Lung microvascular endothelial cell (primary cell): ENCODE data around the gene NTSR1. TPM values are rescaled to one million over a fixed set of nuclear protein-coding genes. Genes with fewer than 3 reads are reported as not detected.
A peak's percentile ranks its signal among the peaks of the same experiment; 100 is the strongest.

ENCODE experiments used
- DNase-seq, 2 donors: peaks; one replicate each; pipeline versions ENCODE4 v3.0.0 to v3.0.0-alpha.2; 2010; ENCODE audit warnings: low read depth in 2 of 2
- total RNA-seq: library from RNA; depleted of rRNA; stranded (reverse); fragments of >200 nt; gene quantifications from 2 replicates; pipeline ENCODE4 v1.2.1, GENCODE V29; 2014

The NTSR1 gene
- total RNA-seq, 1 donor from 2014 or later, result under 0.01 TPM

DNA sequence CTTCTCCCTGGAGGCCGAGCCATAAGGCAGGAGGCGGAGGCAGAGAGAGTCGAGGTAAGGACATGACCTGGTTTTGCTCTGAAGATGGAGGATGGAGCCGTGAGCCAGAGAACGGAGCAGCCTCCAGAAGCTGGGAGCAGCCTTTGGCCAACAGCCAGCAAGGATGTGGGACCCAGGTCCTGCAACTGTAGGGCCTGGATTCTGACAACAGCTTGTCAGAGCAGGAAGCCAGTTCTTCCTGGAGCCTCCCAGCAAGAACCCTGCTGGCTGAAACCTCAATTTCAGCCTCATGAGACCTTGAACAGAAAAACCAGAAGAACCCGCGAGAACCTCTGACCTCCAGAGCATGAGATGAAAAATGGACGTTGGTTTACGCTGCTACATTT is 74.2 kb downstream of the NTSR1 start:
- peak in 1 of 2 donors; percentile 61 for DNase-seq

DNA sequence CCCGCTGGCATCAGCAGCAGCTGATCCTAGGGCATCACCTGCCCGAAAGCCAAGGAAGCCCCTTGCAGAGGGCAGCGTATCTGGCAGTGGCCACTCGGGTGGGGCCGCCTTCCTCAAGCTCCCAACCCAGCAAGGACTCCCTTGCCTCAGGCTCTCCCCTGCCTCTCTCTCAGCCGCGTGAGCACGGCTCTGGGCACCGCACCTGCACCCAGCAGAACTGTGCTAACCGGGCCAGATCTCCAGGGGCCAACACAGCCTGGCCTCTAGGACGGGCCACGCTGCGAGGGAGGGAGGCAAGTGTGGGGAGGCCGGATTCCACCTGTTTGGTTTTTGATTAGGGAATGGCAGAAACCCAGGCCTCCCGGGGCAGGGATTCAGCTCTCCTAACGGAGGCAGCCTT is 75.9 kb downstream of the NTSR1 start:
- no peak for DNase-seq

DNA sequence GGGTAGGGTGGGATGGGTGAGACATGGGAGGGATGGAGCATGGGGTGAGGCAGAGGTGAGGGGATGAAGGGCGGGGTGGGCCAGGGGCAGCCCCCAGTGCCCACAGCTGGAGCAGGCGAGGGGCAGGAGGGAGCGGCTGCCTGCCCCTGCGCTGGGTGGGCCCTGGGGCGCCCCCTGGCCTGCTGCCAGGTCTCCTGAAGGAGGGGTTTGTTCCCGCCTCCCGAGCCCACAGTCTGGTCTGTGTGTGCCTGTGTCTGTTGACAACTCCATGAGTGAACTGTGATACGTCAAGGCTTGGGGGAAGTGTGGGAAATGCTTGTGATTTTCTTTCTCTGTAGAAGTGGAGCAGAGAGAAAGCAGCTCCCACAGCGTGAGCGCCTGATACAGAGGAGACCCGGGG is 76.8 kb downstream of the NTSR1 start:
- no peak for DNase-seq

DNA sequence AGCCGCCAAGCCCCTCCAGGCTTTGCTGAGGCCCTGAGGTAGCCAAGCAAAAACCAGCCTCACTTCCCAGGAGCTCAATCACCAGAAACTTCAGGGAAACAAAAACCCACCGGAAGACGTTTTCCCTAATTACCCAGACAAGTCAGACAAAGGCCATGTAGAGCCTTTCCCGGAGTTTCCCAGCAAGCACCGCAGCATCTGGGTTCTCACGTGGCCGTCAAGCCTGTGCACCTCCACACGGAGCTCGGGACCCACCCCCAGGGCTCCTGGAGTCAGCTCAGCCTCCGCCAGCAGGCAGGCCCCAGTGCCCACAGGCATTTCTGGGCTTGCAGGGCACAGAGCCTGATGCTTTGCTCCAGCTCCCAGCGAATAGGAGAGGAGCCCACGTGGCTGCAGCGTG is 77.5 kb downstream of the NTSR1 start:
- DNase-seq, result no peak

DNA sequence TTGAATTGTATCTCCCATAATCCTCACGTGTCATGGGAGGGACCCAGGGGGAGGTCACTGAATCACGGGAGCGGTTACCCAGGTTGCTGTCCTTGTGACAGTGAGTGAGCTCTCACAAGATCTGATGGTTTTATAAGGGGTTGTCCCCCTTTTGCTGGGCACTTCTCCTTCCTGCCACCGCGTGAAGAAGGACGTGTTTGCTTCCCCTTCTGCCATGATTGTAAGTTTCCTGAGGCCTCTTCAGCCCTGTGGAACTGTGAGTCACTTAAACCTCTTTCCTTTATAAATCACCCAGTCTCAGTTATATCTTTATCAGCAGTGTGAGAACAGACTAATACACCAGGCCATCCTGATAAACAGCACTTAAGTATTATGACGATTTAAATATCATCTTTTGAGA is 78.7 kb downstream of the NTSR1 start:
- peak in 1 of 2 donors; percentile 44 for DNase-seq

DNA sequence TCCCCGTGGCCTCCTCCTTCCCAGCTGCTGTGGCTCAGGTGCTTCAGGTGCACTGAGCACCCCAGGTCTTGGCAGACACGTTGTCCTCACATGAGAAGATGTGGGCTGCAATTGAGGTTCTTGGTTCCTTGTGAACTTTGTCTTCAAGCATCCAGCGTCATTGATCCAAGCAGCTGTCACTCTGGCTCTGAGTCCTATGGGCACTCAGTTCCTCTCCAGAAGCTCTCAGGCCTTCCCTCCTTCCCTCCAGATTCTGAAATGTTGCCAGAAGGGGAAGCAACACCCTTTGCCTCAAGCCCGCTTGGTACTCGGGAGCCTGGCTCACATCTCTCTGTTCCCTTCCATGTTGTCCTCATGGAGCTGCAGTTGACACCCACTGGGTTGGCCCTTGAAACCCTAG is 79.2 kb downstream of the NTSR1 start:
- DNase-seq, result no peak

DNA sequence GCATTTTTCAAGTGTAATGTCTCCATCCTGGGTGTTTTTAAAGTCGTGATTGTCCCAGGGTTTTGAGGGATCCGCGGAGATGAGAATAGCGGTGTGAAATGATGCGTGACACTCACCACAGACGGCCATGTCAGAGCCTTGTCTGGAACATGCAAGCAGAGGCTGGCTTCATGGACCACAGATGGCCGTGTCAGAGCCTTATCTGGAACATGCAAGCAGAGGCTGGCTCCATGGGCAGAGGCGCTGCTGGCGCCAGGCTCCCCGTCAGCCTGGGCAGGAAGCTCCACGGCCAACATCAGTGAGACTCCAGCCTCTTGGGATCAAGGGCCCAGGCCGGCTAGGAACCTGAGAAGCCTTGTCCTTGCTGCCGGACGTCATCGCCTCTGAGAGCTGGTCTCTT is 80.0 kb downstream of the NTSR1 start:
- no peak for DNase-seq

DNA sequence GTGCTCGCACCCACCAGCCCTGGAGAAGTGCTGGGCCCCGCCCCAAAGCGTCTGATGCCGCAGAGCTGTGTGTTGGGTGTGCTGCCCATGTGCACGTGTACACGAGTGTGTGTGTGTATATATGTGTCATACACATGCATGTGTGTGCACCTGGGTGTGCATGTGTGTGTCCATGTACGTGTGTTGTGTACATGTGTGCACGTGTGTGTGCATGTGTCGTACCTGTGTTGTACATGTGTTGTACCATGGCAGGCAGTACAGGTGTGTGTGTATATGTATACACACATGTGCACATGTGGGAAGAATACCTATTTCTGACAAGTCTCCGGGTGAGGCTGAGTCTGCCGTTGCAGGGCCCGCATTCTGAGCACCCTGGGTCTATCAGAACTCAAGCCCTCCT is 81.4 kb downstream of the NTSR1 start:
- DNase-seq, result no peak

DNA sequence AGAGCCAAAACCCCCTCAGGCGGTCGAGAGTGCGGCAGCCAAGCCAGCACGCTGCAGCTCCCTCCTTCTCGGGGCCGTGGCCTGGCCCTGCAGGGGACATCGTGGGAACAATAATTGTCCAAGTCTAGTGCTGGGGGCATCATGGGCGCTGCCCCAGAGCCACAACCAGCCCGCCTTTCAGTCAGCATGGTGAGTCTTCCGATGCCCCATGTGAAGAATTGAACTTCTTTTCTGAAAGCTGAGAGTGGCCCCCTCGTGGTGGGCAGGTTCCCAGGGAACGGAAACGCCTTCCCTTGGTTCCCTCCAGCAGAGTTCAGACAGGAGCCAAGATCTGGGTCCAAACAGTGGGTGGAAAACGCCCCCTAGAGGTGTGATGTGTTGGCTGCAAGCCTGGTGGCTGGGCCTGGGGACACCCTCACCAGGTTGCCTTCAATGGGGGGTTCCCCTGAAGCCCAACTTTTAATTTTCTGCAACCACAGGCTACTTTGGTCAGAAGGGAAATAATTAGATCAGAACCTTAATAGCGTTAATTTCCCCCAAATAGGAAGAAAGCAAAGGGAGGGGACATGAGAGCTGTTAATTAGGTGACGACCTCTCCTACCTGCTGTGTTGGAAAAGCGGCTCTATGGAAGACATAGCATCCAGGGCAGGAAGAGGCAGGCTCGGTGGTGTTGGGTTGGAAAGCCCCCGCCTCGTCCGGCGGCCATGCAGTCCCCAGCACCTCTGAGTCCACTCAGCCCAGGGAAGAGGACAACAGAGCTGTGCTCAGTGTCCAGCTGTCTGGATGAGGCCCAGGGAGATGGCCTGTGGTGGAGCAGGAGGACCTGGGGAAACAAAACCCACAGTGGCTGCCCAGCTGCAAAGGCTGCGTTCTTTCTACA is 82.9 kb downstream of the NTSR1 start:
- peak; percentile 93 for DNase-seq

DNA sequence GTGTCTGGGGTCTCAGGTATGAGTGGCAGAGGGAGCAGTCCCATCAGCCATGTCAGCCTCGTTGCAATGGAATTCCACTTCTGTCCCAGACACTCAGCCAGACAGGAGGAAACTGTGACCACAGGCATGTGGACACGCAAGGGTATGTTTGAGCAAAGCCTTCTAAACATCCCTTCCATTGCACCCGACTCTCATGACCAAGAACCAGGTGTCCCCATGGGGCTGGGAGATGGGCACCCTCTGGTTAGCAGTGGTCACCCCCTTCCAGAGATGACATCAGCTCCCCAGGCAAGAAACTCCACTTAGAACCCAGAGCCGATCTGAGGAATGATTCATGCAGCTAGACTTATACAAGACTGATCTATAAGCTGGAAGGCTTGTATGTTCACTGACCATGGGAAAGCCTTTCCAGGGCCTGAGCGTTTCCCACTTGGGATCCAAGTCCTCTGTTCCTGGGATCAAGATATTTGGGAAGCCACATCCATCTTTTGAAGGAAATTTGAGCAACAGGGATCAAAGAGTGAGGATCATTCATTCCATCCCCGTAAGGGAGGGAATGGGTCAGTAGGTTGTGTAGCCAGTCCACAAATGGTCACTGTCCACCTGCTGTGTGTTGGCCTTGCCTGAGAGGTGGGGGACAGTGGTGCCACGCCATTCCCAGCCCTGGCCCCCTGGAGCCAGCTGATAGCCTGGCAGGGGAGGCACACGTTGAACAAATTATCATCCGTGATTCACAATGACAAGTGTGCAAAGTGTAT is 83.7 kb downstream of the NTSR1 start:
- DNase-seq, result peak in 1 of 2 donors; percentile 56

DNA sequence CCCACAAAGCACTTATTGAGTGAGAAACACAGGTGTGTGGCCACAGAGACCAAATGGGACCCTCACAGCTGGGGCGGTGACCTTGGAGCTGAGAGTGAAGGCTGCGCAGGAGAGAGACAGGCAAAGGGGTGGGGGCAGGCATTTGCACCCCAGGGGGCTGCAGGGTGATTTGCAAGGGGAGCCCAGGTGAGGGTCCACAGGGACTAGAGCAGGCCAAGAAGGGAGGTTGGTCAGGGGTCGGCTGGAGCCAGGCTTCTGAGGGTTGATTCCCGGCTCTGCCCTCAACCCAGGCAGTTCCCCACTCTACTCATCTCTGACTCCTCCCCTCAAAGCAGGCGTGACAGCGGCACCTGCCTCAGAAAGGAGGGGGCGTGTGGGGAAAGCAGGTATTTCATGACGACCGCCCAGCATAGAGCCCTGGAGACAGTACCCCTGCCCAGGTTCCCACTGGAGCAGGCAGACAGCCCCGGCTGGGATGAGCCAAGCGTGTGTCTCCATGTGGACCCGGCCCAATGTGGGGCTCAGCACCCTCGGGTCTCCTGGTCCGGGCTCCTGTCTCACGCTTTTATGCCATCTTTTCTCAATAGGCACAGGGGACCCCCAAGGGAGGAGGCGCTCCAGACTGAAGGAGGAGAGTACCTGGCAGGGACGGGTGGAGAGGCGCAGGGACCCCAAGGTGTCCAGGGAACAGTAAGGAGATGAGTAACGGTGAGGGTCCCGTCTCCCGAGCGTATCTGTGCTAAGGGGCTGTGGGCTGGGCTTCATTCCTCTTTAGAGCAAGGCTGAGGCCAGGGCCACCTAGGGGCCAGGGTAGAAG is 84.5 kb downstream of the NTSR1 start:
- no peak for DNase-seq

DNA sequence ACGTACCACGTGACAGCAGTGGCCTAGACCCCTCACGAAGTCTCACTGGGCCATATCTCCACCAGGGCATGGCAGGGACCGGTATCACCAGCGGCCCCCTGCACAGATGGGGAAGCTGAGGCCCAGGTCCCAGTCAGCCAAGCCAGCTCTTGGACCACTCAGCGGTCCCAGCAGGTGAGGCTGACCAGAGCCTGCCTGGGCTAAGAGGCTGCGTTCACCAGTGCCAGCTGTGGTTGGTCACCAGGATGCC is 85.0 kb downstream of the NTSR1 start:
- no peak for DNase-seq

DNA sequence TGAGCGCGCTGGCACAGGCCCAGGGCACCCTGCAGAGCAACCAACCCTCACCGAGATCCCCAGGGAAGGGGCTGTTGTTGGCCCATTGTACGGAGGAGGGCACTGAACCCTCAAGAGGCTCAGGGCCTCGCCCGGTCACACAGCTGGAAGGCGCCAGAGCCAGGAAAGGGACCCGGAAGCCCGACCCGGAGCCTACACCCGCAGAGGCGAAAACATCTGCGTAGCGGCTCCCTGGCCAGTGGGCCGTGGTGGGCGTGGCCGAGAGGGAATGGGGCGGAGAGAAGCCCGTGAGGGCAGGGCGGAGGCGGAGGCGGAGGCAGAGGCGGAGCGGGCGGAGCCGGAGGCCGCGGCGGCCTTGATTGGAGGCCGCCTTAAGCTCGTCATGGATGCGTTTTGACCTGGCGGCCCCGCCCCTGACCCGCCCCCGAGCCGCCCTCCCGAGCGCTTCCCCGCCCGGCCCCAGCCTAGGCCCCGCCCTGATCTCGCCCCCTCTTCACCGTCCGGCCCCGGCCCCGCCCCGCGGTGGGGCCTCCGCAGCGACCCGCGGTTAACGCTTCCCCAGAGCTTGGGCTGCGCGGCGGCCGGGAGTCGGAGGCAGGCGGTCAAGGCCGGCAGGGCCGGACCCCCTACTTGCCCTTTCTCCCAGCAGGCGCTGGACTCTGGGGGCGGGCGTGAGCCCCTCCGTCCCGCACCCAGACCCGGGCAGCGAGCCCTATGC is 85.5 kb downstream of the NTSR1 start:
- DNase-seq, result peak; percentile 96 to 97

DNA sequence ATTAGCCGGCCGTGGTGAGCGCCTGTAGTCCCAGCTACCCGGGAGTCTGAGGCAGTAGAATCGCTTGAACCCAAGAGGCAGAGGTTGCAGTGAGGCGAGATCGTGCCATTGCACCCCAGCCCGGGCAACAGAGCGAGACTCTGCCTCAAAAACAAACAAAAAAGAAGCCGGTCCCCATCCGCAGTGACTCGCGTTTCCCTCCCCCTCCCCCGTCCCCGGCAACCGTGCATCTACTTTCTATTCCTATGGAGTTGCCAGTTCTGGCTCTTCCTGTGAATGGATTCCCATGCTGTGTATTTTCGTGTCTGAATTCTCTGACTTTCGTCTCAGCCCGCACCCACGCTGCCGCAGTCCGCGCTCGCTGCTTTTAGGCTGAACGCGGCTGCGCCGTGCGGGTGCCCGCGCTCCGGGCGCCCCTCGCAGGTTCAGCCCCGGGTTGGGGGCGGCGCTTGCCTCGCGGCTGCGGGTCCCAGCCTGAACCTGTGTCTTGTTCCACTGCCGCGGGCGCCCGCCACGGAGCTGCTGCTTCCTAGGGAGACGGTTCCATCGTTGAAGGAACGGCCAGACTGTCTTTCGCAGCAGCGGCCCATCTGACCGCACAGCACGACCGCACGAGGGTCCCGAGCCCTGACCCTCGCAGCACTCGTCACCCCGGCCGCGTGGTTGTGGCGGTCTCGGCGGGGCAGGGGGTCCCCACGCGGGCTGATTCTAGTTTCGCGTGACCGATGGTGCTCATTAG is 86.6 kb downstream of the NTSR1 start:
- DNase-seq, result peak; percentile 54 to 65

DNA sequence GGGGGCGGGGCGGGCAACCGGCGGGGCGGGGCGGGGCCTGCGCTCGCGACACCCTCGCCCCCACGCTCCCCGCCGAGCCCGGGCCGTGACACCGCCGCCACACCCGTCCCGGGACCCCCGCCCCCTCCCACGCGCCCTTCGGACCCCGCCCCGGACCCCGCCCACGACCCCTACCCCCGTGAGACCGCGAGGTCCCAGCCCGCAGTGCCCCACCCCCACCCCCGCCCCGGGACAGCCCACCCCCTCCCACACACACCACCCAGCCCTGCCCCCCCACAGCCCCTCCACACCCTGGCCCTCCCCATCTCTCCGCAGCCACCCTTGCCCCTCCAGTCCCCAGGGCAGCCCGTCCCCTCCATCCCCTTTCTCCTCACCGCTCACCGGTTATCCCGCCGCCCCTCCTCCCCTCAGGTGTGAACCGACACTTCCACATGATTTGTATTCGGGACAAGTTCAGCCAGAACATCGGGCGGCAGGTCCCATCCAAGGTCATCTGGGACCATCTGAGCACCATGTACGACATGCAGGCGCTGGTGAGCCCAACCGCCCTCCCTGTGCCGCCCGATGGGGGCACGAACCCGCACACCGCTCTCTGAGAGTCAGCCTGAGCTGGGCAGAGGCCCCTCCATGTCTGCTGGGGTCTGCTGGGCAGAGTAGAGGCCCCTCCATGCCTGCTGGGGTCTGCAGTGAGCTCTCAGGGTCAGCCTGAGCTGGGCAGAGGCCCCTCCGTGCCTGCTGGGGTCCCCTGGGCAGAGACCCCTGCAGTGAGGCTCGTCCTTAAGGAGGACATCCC is 88.3 kb downstream of the NTSR1 start:
- DNase-seq, result no peak

DNA sequence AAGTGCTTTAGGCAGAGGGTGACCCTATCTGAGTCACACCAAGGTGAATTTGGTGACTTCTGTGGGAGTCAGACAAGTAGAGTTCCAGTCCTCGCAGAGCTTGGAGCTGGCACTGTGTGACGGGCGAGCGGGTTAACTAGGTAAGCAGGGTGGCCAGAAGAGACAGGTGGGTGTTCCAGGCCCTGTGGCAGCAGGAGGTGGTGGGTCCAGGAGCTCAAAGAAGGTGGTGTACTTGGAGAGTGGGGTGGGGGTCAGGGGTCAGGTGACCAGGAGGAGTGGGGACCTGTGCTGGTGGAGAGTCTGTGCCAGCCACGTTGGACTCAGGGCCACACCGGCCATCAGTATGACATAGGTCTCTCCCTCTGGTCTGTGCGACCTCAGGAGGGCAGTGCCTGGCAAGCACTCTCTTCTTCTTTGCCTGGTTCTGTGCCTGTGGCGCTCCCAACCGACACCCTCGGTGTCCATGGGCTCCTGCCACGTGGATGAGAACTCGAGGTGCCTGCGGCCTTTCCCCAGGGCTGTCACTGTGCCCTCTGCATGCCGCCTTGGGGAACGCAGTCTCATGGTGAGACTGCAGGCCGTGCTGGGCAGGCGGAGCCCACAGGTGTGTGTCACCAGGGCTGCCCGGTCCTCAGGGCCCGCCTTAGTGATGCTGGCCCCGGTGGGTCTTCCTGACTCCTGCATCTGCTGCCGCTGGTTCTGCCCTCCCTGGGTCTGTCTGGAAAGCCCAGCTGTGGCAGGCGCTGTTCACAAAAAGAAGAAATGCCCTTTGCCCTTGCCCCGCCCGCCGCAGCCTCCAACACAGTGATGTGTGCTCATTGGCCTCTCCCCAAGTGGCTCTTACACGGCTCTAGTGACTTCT is 89.3 kb downstream of the NTSR1 start:
- no peak for DNase-seq

DNA sequence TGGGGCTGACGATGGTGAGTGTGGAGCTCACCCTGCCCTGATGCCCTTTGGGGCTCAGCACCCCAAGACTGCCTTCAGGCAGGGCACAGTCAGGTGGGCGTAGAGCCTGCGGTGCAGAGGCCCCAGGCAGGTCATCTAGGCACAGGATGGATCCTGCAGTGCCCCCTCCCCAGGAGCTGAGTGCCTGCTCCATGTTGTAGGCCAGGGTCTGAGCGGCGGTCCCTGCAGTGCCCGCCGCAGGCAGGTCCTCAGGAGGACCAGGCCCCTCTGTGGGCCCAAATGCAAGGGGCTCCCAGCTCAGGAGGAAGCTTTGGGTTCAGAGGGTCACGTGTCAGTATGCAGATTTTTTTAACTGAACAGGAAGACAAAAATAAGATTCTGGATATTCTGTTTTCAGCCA is 90.4 kb downstream of the NTSR1 start:
- no peak for DNase-seq

DNA sequence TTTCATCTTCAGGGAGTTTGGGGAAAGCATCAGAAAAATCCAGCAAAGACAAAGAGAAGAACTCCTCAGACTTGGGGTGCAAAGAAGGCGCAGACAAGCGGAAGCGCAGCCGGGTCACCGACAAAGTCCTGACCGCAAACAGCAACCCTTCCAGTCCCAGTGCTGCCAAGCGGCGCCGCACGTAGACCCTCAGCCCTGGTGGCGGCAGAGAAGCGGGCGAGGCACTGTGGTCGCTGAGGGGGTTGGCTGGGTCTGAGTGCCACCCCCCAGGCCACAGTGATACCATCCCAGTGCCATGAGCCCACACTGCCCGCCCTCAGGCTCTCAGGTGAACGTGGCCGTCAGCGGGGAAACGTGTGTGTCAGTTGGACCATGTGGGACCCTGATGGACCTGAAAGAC is 90.8 kb downstream of the NTSR1 start:
- no peak for DNase-seq

DNA sequence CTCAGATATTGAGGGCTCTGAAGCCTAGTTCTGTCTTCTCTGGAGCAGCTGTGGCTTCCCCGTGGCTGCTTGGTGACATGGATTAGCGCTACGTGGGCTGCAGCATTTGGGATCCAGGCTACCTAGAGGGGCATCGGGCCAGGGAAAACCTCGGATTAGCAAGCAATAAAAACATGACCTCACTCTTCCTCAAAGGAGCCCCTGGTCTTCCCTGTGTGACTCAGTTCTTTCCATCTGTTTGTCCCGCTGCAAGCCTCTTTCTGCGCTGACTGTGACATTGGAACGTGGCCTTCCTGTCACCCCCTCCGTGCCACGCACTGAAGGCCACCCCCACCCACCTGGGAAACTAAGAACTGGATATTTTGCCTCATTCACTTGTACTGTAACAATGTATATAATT is 91.2 kb downstream of the NTSR1 start:
- DNase-seq, result peak in 1 of 2 donors; percentile 29
